GM20431 (cell line): ENCODE measurements around the gene NRDE2.

Experiments
- in situ Hi-C: fragments of 300-500 bp; cut with MseI, MboI; formaldehyde crosslinking; loops from one replicate; pipeline ENCODE4 v1.15.0; 2020; ENCODE audit warnings: low sequenced_read_pairs; ENCODE audit not compliant: unreplicated experiment

Gene NRDE2

DNA sequence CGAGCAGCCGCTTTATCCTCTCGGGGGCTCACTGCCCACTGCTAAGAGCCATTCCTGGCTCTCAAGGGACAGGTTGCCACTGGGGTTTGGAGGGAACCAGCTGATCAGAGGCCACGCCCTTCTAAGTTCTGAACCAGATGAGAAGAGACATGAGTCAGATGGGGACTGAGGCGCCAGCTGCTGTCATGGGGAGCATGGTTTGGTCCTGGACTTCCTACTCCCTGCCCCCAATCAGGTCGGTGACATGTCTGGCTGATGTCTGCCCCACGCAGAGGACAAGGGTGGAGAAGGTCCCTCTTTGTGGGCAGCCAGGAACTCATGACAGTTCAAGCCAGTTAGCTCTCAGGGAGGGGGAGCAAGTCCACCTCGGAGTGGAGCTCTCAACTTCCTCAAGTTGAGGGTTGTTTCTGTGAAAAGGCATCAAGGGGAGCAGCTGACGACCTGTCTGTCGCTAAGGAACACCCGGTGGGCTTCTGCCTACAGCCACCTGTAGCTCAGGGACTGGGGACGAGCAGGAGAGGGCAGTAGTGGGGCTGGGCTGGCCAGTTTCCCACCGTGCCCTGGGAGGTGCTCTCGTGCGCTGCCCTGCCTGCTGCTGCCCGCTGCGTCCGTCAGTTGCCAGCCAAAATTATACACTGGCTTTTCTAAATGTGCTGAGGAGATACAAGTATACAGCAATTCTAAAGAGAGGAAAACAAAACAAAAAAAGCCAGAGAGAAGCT, 54.9 kb downstream of the NRDE2 start:
- in situ Hi-C loops = no loop called here

GRCh38 chr14:90275820-90276219, 55.9 kb downstream of the NRDE2 start:
- in situ Hi-C loops = no loop called here

GRCh38 chr14:90275458-90275814, 56.3 kb downstream of the NRDE2 start:
- in situ Hi-C loops = no loop called here

- in situ Hi-C loops = no loop called here
Measured at GRCh38 chr14:90274808-90275457, 56.8 kb downstream of the NRDE2 start.

- in situ Hi-C loops = no loop called here
Measured at GRCh38 chr14:90274019-90274418, 57.7 kb downstream of the NRDE2 start.

DNA sequence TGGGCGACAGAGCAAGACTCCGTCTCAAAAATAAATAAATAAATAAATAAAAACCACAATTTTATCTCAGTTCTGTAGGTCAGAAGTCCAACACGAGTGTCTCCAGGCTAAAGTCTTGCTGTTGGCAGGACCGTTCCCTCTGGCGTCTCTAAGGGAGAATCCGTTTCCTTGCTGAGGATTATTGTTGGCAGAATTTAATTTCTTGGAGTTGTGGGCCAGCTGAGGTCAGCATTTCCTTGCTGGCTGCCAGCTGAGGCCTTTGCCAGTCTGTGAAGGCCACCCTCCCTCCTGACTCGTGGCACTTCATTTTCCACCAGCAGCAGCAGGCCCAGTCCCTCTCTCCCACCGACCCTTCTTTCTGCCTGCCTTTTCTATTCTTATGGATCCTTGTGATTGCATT, 58.2 kb downstream of the NRDE2 start:
- in situ Hi-C loops = no loop called here

- in situ Hi-C loops = no loop called here
Measured at GRCh38 chr14:90272523-90272922, 59.2 kb downstream of the NRDE2 start.

DNA sequence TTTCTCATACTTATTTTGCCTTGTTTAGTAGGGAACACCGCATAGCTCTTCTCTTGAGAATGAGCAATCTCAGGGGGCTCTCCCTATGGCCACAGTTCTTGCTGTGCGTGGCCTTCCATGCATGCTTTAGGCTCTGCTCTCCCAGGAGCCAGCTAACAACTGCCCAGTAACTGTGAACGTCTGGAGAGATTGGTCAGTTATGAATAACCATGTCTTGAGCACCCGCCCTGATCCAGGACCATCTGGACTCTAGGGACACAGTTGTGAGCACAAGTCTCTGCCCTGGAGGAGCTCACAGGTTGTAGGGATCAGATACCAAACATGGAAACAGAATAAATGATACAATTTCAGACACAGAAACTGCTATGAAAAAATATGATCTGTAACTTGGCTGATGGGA, 63.3 kb downstream of the NRDE2 start:
- in situ Hi-C loops = no loop called here

DNA sequence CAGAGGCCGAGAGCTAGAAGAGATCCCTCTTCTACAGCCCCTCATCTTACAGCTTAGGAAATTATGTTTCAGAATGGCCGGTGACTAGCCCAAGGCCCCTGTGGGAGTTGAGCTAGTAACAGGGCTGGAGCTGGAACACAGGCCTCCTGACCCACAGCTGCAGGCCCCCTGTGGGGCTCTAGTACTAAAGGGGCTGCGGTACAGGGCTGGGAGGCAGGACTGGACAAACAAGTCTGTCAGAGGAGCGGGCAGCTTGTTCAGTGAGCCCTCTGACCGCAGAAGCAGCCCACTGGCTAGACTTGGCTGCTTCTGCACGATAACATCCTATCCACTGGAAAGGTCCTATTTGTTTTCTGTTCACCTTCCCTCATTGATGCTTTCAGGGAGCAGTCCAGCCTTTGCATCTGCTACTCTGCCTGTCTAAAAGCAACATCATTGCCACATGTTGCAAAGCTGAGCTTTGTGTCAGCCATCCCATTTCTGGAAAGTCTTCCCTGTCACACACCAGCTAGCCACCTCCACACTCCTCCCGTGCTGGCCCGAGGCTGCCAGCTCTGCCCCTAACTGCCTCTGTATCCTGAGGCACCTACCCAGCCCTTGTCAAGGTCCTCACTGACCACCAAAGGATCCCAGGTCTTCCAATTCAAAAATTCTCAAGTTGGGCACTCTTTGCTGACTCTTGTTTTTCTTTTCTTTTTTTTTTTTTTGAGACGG, 65.1 kb downstream of the NRDE2 start:
- in situ Hi-C loops = no loop called here

DNA sequence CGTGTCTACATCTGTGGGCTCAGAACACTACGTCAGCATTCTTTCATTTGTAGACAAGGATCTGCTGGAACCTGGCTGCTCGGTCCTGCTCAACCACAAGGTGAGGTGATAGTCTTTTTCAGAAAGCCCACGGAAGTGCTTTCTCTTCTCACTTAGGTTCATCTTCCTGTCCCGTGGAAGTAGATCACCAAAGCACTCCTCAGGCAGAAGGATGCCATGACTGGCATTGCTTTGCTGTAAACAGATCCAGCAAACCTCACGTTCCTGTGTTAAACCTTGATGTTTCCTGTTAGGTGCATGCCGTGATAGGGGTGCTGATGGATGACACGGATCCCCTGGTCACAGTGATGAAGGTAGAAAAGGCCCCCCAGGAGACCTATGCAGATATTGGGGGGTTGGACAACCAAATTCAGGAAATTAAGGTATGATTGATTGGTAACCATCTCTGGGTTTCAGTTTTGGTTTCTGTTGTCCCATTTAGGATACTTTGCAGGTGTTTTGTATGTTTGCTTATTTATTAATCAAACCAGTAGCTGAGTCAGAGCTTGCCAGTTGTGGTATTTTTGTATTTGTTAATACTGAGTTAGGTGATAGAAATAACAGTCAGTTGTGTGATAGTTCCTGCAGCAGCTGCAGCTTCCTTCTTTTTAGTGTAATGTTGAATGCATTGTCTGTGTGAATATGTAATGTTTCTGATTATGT, 67.8 kb downstream of the NRDE2 start:
- in situ Hi-C loops = no loop called here

GRCh38 chr14:90256354-90257131, 75.2 kb downstream of the NRDE2 start, which contains the start of gene PSMC1:
PSMC1 (plus strand) TSS chr14:90256553; CDS start chr14:90256598, 45 bp downstream.
- in situ Hi-C loops = no loop called here

DNA sequence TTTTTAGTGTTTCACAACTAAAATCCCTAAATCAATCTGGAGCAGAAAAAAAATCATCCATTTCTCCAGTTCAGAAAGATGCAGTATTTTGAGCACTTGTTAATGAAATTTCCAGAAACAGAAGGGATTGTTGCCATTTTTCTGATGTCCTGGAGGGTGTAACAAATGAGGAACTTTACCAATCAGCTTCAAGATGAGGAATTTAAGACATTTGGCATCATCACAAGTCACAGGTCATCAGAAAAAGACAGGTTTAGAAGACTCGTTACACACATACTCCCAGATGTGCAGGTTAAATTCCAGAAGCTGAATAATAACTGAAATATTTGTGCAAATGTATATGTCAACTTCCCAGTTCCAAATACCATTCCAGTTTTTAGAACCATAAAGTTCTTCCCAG, 75.9 kb downstream of the NRDE2 start:
- in situ Hi-C loops = no loop called here

- in situ Hi-C loops = no loop called here
Measured at GRCh38 chr14:90253826-90254225, 77.9 kb downstream of the NRDE2 start.

- in situ Hi-C loops = loop anchor here (25.0 kb wide), 1 partner anchor 311 kb away; no protein-coding TSS in a partner anchor
Measured at GRCh38 chr14:90248594-90248993, 83.1 kb downstream of the NRDE2 start.

DNA sequence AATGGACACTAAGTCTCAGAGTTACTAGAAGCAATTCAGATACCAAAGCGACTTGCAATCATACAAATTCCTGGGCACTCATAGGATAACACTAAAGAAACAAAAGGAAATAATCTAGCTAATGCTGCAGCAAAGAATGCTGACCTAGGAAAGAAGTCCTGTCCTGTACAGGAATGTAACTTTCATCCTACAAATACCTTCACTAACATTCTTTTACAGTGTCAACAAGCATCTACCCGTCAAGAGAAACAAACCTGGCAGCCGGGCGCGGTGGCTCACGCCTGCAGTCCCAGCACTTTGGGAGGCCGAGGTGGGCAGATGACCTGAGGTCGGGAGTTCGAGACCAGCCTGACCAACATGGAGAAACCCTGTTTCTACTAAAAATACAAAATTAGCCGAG, 84.3 kb downstream of the NRDE2 start:
- in situ Hi-C loops = loop anchor here (25.0 kb wide), 1 partner anchor 310 kb away; no protein-coding TSS in a partner anchor

DNA sequence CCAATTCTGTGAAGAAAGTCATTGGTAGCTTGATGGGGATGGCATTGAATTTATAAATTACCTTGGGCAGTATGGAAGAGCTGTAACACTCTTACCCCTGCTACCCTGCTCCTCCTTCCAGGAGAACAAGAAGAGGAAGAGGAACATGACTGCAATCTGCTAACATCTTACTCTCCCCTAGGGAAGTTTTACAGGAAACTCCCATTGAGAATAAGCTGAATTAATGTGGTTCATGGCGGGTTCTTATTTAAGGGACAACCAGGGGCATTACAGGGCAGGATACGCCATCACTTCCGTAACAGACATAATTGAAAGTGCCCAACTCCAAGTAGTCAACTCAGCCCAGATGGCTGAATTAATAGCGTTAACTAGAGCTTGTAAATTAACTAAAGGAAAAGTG, 84.8 kb downstream of the NRDE2 start:
- in situ Hi-C loops = loop anchor here (25.0 kb wide), 1 partner anchor 310 kb away; no protein-coding TSS in a partner anchor

GRCh38 chr14:90242444-90242843, 89.3 kb downstream of the NRDE2 start:
- in situ Hi-C loops = loop anchor here (25.0 kb wide), 1 partner anchor 305 kb away; no protein-coding TSS in a partner anchor

GRCh38 chr14:90239139-90239538, 92.6 kb downstream of the NRDE2 start:
- in situ Hi-C loops = loop anchor here (25.0 kb wide), 1 partner anchor 302 kb away; no protein-coding TSS in a partner anchor

- in situ Hi-C loops = loop anchor here (25.0 kb wide), 1 partner anchor 298 kb away; no protein-coding TSS in a partner anchor
Measured at GRCh38 chr14:90235179-90235976, 96.4 kb downstream of the NRDE2 start.
